ENCODE data around the gene SLC15A4. TPM values are rescaled to one million over a fixed set of nuclear protein-coding genes. Genes with fewer than 3 reads are reported as not detected.

SLC15A4 gene
- total and polyA plus RNA-seq, 4 donors: 7.3 to 25.3 (median 14.9) TPM

DNA sequence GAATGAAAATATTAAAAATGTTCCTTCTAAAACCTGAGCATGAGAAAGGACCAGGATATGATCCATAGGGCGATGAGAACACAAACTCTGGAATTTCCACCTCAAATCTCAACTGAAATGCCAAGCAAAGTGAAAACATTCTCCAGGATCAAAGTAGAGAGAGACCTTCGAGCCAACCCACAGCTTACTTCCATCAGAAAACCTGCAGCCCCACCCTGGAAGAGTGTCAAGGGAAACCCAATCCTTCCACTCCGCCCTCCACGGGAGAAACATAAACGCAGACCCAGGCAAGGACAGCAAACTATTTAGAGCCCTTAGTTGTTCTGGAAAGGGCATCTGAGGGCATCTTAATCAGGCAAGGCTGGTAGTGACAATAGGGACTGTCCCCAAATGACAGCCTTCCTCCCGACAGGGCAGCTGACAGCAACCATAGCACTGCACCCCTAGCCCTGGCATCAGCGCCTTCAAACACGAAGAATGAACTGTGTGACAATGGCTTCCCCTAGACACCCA is 21.8 kb downstream of the SLC15A4 start:
- no peak overlapping the region for H3K27ac ChIP-seq (ENCODE audit: low read depth in 1 of 2, low read length in 2 of 2)
- no peaks in the 10 kb centered on the region for H3K27me3 ChIP-seq (ENCODE audit: control insufficient read depth in 4 of 4, insufficient read depth in 4 of 4, low read length in 3 of 4)
- DNase-seq (ENCODE audit: low spot score): no peak
- no peaks in the 10 kb centered on the region for H3K9me3 ChIP-seq (ENCODE audit: control insufficient read depth in 4 of 4, low read length in 3 of 4)
- H3K36me3 ChIP-seq (ENCODE audit: control insufficient read depth in 4 of 4, insufficient read depth in 3 of 4, low read depth in 1 of 4, low read length in 3 of 4): peaks cover 13 to 49% (median 42%) of the 10 kb centered on the region in 4 donors
- 91% methylated on average over 8 of the region's 8 CpGs for WGBS
- no peak overlapping the region for H3K9ac ChIP-seq (ENCODE audit: low read depth in 1 of 2, low read length in 2 of 2)
- H3K4me1 ChIP-seq (ENCODE audit: control insufficient read depth in 4 of 4, insufficient read depth in 4 of 4, low read length in 3 of 4): no peaks in the 10 kb centered on the region
- TF ChIP-seq HNF4A (conservative IDR thresholded peaks at IDR 0.05): no peak
- TF ChIP-seq, protein P1, sequence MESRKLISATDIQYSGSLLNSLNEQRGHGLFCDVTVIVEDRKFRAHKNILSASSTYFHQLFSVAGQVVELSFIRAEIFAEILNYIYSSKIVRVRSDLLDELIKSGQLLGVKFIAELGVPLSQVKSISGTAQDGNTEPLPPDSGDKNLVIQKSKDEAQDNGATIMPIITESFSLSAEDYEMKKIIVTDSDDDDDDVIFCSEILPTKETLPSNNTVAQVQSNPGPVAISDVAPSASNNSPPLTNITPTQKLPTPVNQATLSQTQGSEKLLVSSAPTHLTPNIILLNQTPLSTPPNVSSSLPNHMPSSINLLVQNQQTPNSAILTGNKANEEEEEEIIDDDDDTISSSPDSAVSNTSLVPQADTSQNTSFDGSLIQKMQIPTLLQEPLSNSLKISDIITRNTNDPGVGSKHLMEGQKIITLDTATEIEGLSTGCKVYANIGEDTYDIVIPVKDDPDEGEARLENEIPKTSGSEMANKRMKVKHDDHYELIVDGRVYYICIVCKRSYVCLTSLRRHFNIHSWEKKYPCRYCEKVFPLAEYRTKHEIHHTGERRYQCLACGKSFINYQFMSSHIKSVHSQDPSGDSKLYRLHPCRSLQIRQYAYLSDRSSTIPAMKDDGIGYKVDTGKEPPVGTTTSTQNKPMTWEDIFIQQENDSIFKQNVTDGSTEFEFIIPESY (IDR thresholded peaks at IDR 0.05): no peak
- TF ChIP-seq, protein P2, sequence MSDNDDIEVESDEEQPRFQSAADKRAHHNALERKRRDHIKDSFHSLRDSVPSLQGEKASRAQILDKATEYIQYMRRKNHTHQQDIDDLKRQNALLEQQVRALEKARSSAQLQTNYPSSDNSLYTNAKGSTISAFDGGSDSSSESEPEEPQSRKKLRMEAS (IDR thresholded peaks at IDR 0.05): no peak
- no peak overlapping the region for H3K4me3 ChIP-seq (ENCODE audit: low read depth in 1 of 3, low read length in 3 of 3)

DNA sequence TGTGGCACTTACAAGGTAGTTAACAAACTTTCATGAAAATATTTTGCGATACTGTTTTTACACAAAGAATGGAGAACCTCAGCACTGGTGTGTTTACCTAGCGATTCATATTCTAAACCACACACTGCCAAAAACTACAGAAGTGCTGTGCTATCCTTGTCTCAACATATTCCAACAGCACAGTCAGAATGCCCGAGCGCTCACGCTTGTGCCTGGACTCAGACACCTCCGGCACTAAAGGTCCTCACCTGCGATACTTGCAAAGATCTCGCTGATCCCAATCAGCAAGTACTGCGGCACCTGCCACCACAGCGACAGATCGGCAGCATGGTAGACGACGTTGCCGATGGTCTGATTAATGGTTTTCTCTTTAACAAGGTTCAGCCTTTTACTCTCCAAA is 23.2 kb downstream of the SLC15A4 start:
- Histone ChIP-seq H3K27me3 (ENCODE audit: control insufficient read depth in 4 of 4, insufficient read depth in 4 of 4, low read length in 3 of 4) (no peaks in the 10 kb centered on the region), H3K4me1 (ENCODE audit: control insufficient read depth in 4 of 4, insufficient read depth in 4 of 4, low read length in 3 of 4) (no peaks in the 10 kb centered on the region), H3K27ac (ENCODE audit: low read depth in 1 of 2, low read length in 2 of 2) (no peak overlapping the region), H3K9ac (ENCODE audit: low read depth in 1 of 2, low read length in 2 of 2) (no peak overlapping the region), H3K9me3 (ENCODE audit: control insufficient read depth in 4 of 4, low read length in 3 of 4) (no peaks in the 10 kb centered on the region), H3K36me3 (ENCODE audit: control insufficient read depth in 4 of 4, insufficient read depth in 3 of 4, low read depth in 1 of 4, low read length in 3 of 4) (peaks cover 13 to 56% (median 43%) of the 10 kb centered on the region in 4 donors), H3K4me3 (ENCODE audit: low read depth in 1 of 3, low read length in 3 of 3) (no peak overlapping the region)
- no peak for TF ChIP-seq HNF4A (conservative IDR thresholded peaks at IDR 0.05)
- TF ChIP-seq HNF4G (IDR thresholded peaks at IDR 0.05): no peak
- TF ChIP-seq FOXA2 (IDR thresholded peaks at IDR 0.05): no peak
- no peak for TF ChIP-seq RAD21 (IDR thresholded peaks at IDR 0.05)
- TF ChIP-seq GABPA (IDR thresholded peaks at IDR 0.05 in 1 of 2, conservative IDR thresholded peaks at IDR 0.05 in 1 of 2): no peak
- DNase-seq (ENCODE audit: low spot score): no peak
- 98% methylated on average over 14 of the region's 14 CpGs for WGBS

DNA sequence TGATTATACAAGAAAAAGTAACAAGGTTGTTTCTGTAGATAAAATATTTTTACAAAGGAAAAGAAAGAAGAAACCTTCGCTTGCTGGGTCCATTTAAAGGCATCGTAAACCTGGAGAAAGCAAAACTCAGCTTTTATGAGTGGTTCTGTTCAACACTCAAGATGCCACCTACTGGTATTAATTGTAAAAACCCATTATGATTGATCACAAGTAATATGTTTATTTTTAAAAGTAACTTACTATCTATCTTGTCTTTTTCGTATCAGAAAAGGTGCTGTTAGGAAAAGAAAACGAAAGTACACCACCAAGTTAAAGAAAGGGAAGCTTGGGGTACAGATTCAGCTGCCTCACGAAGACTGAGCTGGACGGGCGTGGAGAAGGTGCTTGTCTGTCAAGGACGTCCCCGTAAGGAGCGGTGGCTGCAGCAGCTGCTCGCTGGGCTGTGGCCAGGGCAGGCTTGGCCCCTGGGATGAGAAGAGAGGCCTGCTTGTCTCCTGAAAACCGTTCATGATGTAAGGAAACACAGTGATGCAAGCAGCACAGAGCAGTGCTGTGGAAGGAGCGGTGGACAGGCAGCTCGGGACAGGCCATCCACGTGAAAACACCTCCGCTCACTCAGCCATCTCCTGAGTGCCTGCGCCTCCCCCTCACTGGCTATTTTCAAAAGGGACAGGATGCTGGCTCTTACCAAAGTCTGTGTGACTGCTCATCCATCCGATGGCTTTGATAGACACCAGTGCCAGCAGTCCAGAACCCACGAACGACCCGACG is 25.0 kb downstream of the SLC15A4 start:
- Histone ChIP-seq H3K27ac (ENCODE audit: low read depth in 1 of 2, low read length in 2 of 2) (no peak overlapping the region), H3K36me3 (ENCODE audit: control insufficient read depth in 4 of 4, insufficient read depth in 3 of 4, low read depth in 1 of 4, low read length in 3 of 4) (peaks cover 13 to 63% (median 47%) of the 10 kb centered on the region in 4 donors), H3K9ac (ENCODE audit: low read depth in 1 of 2, low read length in 2 of 2) (no peak overlapping the region), H3K4me1 (ENCODE audit: control insufficient read depth in 4 of 4, insufficient read depth in 4 of 4, low read length in 3 of 4) (no peaks in the 10 kb centered on the region), H3K27me3 (ENCODE audit: control insufficient read depth in 4 of 4, insufficient read depth in 4 of 4, low read length in 3 of 4) (no peaks in the 10 kb centered on the region), H3K9me3 (ENCODE audit: control insufficient read depth in 4 of 4, low read length in 3 of 4) (no peaks in the 10 kb centered on the region), H3K4me3 (ENCODE audit: low read depth in 1 of 3, low read length in 3 of 3) (no peak overlapping the region)
- no peak for DNase-seq (ENCODE audit: low spot score)
- TF ChIP-seq, protein P3, sequence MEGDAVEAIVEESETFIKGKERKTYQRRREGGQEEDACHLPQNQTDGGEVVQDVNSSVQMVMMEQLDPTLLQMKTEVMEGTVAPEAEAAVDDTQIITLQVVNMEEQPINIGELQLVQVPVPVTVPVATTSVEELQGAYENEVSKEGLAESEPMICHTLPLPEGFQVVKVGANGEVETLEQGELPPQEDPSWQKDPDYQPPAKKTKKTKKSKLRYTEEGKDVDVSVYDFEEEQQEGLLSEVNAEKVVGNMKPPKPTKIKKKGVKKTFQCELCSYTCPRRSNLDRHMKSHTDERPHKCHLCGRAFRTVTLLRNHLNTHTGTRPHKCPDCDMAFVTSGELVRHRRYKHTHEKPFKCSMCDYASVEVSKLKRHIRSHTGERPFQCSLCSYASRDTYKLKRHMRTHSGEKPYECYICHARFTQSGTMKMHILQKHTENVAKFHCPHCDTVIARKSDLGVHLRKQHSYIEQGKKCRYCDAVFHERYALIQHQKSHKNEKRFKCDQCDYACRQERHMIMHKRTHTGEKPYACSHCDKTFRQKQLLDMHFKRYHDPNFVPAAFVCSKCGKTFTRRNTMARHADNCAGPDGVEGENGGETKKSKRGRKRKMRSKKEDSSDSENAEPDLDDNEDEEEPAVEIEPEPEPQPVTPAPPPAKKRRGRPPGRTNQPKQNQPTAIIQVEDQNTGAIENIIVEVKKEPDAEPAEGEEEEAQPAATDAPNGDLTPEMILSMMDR (IDR thresholded peaks at IDR 0.05; ENCODE audit: low read depth, low read length, missing input control): no peak
- TF ChIP-seq EGR1 (IDR thresholded peaks at IDR 0.05; ENCODE audit: low read depth in 2 of 2): no peak
- TF ChIP-seq RAD21 (IDR thresholded peaks at IDR 0.05): peak in 1 of 2 donors; percentile 13
- TF ChIP-seq FOXA2 (IDR thresholded peaks at IDR 0.05): no peak
- 91% methylated on average over 22 of the region's 22 CpGs for WGBS

Measured in liver (tissue), 9 donors.